ENCODE results near the gene ESRRG.

- TF ChIP-seq CTCF (conservative IDR thresholded peaks at IDR 0.05 in 1 of 2, IDR thresholded peaks at IDR 0.05 in 1 of 2; ENCODE audit: low read depth in 1 of 2, low read length in 2 of 2) (no peak), EZH2 (IDR thresholded peaks at IDR 0.05; ENCODE audit: low read length, missing control alignments) (no peak)
Measured at GRCh38 chr1:216464489-216464888, 258.7 kb downstream of the ESRRG start.

All from fibroblast of lung (primary cell).